ENCODE results near the gene DENND11.

Gene DENND11

GRCh38 chr7:141685285-141686023 lies 16.5 kb downstream of the DENND11 start:
- DNase-seq (ENCODE audit: low spot score) = no peak

- DNase-seq (ENCODE audit: low spot score) = no peak
These were observed 23.0 kb downstream of the DENND11 start for GRCh38 chr7:141679014-141679413.

GRCh38 chr7:141676618-141677017 lies 25.3 kb downstream of the DENND11 start:
- no peak for DNase-seq (ENCODE audit: low spot score)

GRCh38 chr7:141675436-141676215 lies 26.3 kb downstream of the DENND11 start:
- no peak for DNase-seq (ENCODE audit: low spot score)

- DNase-seq (ENCODE audit: low spot score) = no peak
These were observed 27.3 kb downstream of the DENND11 start for GRCh38 chr7:141674702-141675101.

GRCh38 chr7:141674171-141674671 lies 27.7 kb downstream of the DENND11 start:
- no peak for DNase-seq (ENCODE audit: low spot score)

GRCh38 chr7:141673346-141673745 lies 28.6 kb downstream of the DENND11 start:
- DNase-seq (ENCODE audit: low spot score) = no peak

- DNase-seq (ENCODE audit: low spot score) = no peak
These were observed 30.1 kb downstream of the DENND11 start for GRCh38 chr7:141671705-141672496.

GRCh38 chr7:141668853-141669252 lies 33.1 kb downstream of the DENND11 start:
- DNase-seq (ENCODE audit: low spot score) = no peak

- no peak for DNase-seq (ENCODE audit: low spot score)
These were observed 35.9 kb downstream of the DENND11 start for GRCh38 chr7:141666071-141666470.

GRCh38 chr7:141665208-141666035 lies 36.5 kb downstream of the DENND11 start:
- DNase-seq (ENCODE audit: low spot score) = no peak

- no peak for DNase-seq (ENCODE audit: low spot score)
These were observed 37.5 kb downstream of the DENND11 start for GRCh38 chr7:141664450-141664849.

GRCh38 chr7:141663081-141663849 lies 38.7 kb downstream of the DENND11 start:
- DNase-seq (ENCODE audit: low spot score) = peak; percentile 60

GRCh38 chr7:141660259-141660658 lies 41.7 kb downstream of the DENND11 start:
- DNase-seq (ENCODE audit: low spot score) = no peak

- DNase-seq (ENCODE audit: low spot score) = no peak
These were observed 42.5 kb downstream of the DENND11 start for GRCh38 chr7:141659501-141659900.

- peak; percentile 81 for DNase-seq (ENCODE audit: low spot score)
These were observed 47.4 kb downstream of the DENND11 start for GRCh38 chr7:141654551-141654950.

- no peak for DNase-seq (ENCODE audit: low spot score)
These were observed 49.3 kb downstream of the DENND11 start for GRCh38 chr7:141652691-141653090.
